ENCODE results near the gene COX4I2.

The COX4I2 gene

GRCh38 chr20:31677553-31678260 lies 40.0 kb downstream of the COX4I2 start:
- no peak for DNase-seq

GRCh38 chr20:31678389-31679356 lies 41.0 kb downstream of the COX4I2 start:
- DNase-seq = no peak

DNA sequence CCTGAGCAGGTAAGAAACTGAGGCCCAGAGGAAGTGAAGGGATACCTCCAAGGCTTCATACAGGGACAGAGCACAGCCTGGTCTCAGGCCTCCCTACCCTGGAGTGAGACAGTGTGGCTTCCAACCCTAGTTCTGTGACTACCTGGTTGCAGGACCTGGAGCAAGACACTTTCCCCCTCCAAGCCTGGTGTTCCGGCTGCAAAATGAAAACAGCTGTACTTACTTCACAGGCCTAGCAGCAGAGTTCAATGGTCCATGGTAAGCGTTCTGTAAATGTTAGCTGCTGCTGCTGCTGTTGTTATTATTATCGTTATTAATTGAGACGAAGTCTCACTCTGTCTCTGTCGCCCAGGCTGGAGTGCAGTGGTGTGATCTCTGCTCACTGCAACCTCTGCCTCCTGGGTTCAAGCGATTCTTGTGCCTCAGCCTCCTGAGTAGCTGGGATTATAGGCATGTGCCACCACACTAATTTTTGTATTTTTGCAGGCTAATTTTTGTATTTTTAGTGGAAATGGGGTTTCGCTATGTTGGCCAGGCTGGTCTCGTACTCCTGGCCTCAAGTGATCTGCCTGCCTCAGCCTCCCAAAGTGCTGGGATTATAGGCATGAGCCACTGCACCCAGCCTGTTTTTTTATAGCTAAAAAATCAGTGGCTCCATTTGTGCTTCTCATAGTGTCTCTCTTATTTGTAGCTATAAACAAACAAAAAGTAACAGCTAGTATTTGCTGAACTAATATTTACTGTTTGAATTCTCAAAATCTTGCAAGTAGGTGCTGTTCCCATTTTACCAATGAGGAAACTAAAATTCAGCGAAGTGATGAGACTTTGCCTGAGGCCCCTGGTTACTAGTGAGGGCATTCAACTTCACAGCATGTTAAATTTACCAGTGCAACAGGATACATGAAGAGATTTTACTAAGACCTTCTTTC lies 41.9 kb downstream of the COX4I2 start:
- DNase-seq = no peak

DNA sequence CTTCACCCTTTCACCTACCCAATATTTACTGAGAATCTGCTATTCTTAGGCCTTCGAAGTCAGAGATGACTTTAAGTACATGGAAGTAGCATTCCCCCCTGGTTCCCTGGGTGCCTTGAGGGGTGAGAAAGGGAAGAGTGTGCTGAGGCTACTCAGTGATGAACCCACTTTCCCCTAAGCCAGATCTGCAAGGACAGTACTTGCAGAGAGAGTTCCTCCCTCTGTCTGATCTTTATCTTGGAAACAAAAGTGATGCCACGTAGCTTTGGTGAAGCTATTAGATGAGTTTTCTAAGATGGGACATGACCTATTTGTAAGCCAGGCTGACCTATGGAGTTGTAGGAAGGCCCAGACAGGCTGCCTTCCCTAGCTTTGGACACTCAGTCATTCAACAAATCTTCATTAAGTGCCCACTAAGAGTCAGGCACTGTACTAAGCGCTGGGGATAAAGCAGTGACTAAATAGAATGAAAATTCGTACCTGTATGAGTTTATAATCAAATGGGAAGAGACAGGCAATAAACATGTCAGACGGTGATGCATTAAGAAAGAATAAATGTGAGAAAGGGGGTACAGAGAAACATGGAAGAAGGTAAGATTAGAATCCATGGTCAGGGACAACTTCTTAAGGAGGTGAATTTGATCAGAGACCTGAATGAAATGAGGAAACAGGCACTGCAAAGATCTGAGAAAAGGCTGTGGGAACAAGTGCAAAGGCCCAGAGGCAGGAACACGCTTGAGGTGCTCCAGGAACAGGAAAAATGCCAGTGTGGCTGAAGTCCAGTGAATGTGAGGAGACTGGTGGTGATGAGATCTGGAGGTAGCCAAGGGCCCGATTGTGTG lies 42.8 kb downstream of the COX4I2 start:
- DNase-seq = no peak

DNA sequence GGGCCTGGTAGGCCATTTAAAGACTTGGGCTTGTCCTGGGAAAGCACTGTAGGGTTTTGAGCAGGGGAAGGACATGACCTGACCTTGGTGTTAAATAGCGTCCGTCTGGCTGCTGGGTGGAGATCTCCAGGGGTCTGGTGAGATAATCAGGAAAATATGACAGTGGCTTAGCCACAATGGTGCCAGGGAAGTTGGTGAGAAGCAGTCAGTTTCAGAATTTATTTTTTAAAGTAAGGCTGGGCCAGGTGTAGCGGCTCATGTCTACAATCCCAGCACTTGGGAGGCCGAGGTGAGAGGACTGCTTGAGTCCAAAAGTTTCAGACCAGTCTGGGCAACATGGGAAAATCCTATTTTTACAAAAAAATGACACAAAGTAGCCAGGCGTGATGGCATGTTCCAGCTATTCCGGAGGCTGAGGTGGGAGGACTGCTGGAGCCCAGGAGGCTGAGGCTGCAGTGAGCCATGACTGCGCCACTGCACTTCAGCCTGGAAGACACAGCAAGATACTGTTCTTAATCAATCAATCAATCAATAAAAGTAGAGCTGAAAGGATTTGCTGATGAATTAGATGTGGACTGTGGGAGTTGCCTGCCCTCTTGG lies 43.5 kb downstream of the COX4I2 start:
- no peak for DNase-seq

GRCh38 chr20:31681769-31682168 lies 44.1 kb downstream of the COX4I2 start:
- DNase-seq = no peak

DNA sequence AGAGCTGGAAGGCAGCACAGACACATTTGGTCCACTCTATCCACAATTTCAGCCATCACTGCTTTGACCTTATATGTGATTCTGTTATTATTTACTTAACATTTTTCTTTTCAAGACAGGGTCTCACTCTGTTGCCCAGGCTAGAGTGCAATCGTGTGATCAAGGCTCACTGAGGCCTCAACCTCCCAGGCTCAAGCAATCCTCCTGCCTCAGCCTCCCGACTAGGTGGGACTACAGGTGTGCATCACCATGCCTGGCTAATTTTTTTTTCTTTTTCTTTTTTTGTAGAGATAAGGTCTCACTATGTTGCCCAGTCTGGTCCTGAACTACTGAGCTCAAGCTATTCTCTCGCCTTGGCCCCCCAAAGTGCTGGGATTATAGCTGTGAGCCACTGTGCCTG lies 44.6 kb downstream of the COX4I2 start:
- DNase-seq = no peak

DNA sequence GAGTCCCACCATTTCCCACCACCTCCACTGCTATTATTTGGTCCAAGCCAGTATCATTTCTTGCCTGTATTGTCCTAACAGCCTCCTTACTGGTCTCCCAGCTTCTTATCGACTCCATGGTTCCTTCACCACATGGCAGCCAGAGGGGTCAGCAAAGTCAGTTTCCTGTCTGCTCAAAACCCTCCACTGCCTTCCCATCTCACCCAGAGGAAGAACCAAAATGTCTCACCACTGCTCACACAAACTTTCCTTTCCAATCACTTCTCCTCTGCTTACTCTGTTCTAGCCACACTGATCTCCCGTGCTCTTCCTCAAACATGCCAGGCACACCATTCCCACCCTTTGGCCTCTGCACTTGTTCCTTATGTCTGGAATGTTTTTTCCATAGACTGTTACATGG lies 45.2 kb downstream of the COX4I2 start:
- no peak for DNase-seq

GRCh38 chr20:31684153-31685015 lies 46.7 kb downstream of the COX4I2 start:
- DNase-seq = no peak

DNA sequence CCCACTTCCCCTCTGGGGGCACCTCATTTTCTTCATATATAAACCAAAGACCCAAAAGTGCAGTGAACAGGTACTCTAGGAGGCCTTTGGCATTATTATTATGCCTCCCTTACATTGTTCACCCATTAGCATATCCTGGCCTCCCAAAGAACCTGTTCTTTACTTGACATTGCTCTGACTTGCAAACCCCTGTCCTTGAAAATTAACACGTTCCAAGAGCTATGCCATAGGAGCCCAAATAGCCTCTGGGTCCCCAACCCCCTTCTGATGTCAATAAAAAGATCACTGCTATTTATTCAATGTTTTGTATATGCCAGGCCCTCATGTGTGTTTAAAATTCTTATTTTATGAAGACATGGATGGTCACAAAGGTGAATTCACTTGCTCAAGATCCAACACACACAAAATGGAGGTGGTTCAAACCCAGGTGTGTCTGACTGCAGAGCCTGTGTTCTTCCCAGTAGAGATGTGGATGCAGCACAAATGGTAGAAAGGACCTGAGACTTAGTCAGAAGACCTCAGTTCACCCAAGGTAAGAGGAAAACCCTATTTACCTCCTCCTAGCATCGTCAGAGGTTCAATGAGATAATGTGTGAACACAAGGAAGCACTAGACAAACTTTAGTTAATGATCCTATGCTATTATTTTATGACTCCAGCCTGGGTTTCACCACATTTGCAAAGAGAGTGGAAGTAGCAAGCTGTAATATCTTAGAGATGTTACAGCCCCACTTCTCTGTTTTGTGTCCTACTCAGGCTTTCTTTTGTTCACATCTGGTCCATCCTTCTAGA lies 48.3 kb downstream of the COX4I2 start:
- no peak for DNase-seq

DNA sequence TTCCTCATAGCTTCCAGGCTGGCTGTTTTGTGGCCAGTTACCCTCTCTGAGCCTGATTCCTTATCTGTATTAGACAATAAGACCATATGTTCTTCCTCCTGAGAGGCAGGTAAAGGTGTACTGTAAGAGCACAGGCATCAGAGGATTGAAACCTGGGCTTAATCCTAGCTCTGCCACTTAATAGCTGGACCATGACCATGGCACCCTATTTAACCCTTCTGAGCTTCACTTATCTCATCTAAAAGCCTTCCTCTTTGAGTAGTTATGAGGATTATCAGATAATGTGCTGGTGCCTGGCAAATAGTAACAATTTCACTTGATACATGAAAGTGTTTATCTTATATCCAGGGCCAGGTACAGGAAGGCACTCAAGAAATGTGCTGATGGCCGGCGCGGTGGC lies 50.1 kb downstream of the COX4I2 start:
- DNase-seq = no peak

GRCh38 chr20:31689141-31689540 lies 51.4 kb downstream of the COX4I2 start:
- DNase-seq = no peak

GRCh38 chr20:31690124-31690666 lies 52.5 kb downstream of the COX4I2 start:
- DNase-seq = no peak

- DNase-seq = peak; percentile 36
Observed at GRCh38 chr20:31691646-31692275, 54.0 kb downstream of the COX4I2 start.

- DNase-seq = no peak
Observed at GRCh38 chr20:31693402-31693801, 55.7 kb downstream of the COX4I2 start.

- no peak for DNase-seq
Observed at GRCh38 chr20:31693987-31694661, 56.4 kb downstream of the COX4I2 start.

All from inflammatory macrophage treated with lipopolysaccharide for 4 hours (primary cell).